ENCODE results near the gene PSMB5. TPM values are rescaled to one million over a fixed set of nuclear protein-coding genes. Genes with fewer than 3 reads are reported as not detected.

Gene PSMB5
- total and polyA plus RNA-seq, 2 of the 13 experiments (the other 11 are each of a cell fraction or from before 2014, with no cell fraction given): 705 to 871 TPM

- TF ChIP-seq ZFP36L2 (CRISPR knock-in tag; IDR thresholded peaks at IDR 0.05) (peak; percentile 75; the same call in 1 of the 2 replicates), ASH2L (IDR thresholded peaks at IDR 0.05; ENCODE audit: insufficient read length, low read depth, low read length) (peak; percentile 100), CC2D1A (CRISPR knock-in tag; IDR thresholded peaks at IDR 0.05) (0 out of 2 replicates have a peak, but pooled peaks have one; percentile 94), ATM (IDR thresholded peaks at IDR 0.05; ENCODE audit: borderline replicate concordance) (no peak), ZNF883 (CRISPR knock-in tag; IDR thresholded peaks at IDR 0.05; ENCODE audit: not compliant biosample characterization) (peak; percentile 98), IRF1 (CRISPR knock-in tag; IDR thresholded peaks at IDR 0.05; ENCODE audit: low read depth) (no peak), NR3C1 (CRISPR knock-in tag; IDR thresholded peaks at IDR 0.05) (0 out of 2 replicates have a peak, but pooled peaks have one; percentile 47), ZNF280B (CRISPR knock-in tag; IDR thresholded peaks at IDR 0.05; ENCODE audit: borderline replicate concordance) (no peak), NFKBIZ (CRISPR knock-in tag; IDR thresholded peaks at IDR 0.05) (peak; percentile 96), ZNF746 (CRISPR knock-in tag; IDR thresholded peaks at IDR 0.05) (no peak), FOXP1 (IDR thresholded peaks at IDR 0.05) (peak; percentile 55), FOXP1 (CRISPR knock-in tag; IDR thresholded peaks at IDR 0.05) (peak; percentile 73), SETDB1 (CRISPR knock-in tag; IDR thresholded peaks at IDR 0.05; ENCODE audit: borderline replicate concordance) (no peak), REST (IDR thresholded peaks at IDR 0.05; ENCODE audit: borderline replicate concordance in 1 of 2, low read depth in 1 of 2, low read length in 2 of 2) (peak in 1 of 2 experiments; percentile 29; a peak in 2 of 4 replicates), SRSF9 (IDR thresholded peaks at IDR 0.05; ENCODE audit: borderline replicate concordance, insufficient read depth, low read depth, low read length, poor library complexity, severe bottlenecking) (no peak), POLR2AphosphoS5 (IDR thresholded peaks at IDR 0.05; ENCODE audit: low read depth, low read length) (peak; percentile 95), BHLHE40 (IDR thresholded peaks at IDR 0.05; ENCODE audit: low read length) (peak; percentile 76)
- TF ChIP-seq, protein P1, sequence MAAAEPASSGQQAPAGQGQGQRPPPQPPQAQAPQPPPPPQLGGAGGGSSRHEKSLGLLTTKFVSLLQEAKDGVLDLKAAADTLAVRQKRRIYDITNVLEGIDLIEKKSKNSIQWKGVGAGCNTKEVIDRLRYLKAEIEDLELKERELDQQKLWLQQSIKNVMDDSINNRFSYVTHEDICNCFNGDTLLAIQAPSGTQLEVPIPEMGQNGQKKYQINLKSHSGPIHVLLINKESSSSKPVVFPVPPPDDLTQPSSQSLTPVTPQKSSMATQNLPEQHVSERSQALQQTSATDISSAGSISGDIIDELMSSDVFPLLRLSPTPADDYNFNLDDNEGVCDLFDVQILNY (CRISPR knock-in tag; conservative IDR thresholded peaks at IDR 0.05): peak; percentile 81
- TF ChIP-seq, protein P2, sequence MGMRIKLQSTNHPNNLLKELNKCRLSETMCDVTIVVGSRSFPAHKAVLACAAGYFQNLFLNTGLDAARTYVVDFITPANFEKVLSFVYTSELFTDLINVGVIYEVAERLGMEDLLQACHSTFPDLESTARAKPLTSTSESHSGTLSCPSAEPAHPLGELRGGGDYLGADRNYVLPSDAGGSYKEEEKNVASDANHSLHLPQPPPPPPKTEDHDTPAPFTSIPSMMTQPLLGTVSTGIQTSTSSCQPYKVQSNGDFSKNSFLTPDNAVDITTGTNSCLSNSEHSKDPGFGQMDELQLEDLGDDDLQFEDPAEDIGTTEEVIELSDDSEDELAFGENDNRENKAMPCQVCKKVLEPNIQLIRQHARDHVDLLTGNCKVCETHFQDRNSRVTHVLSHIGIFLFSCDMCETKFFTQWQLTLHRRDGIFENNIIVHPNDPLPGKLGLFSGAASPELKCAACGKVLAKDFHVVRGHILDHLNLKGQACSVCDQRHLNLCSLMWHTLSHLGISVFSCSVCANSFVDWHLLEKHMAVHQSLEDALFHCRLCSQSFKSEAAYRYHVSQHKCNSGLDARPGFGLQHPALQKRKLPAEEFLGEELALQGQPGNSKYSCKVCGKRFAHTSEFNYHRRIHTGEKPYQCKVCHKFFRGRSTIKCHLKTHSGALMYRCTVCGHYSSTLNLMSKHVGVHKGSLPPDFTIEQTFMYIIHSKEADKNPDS (CRISPR knock-in tag; IDR thresholded peaks at IDR 0.05): no peak
These were observed 52.0 kb downstream of the PSMB5 start, which contains the start of gene AJUBA (continued) for GRCh38 chr14:22982477-22983245.
